B cell (primary cell): ENCODE results near the gene GARIN5A.

Experiments used
- CTCF ChIP-seq: fragments of 200-600 bp; IDR thresholded peaks from one replicate; pipeline ENCODE4 v1.8.0; 2022; ENCODE audit warnings: antibody characterized with exemption, mild to moderate bottlenecking
- EZH2 ChIP-seq: IDR thresholded peaks from 2 replicates; pipeline ENCODE4 v1.6.1; 2012; ENCODE audit warnings: borderline replicate concordance, low read depth, mild to moderate bottlenecking, moderate library complexity, low read length; ENCODE audit not compliant: insufficient read depth, poor library complexity, severe bottlenecking

DNA sequence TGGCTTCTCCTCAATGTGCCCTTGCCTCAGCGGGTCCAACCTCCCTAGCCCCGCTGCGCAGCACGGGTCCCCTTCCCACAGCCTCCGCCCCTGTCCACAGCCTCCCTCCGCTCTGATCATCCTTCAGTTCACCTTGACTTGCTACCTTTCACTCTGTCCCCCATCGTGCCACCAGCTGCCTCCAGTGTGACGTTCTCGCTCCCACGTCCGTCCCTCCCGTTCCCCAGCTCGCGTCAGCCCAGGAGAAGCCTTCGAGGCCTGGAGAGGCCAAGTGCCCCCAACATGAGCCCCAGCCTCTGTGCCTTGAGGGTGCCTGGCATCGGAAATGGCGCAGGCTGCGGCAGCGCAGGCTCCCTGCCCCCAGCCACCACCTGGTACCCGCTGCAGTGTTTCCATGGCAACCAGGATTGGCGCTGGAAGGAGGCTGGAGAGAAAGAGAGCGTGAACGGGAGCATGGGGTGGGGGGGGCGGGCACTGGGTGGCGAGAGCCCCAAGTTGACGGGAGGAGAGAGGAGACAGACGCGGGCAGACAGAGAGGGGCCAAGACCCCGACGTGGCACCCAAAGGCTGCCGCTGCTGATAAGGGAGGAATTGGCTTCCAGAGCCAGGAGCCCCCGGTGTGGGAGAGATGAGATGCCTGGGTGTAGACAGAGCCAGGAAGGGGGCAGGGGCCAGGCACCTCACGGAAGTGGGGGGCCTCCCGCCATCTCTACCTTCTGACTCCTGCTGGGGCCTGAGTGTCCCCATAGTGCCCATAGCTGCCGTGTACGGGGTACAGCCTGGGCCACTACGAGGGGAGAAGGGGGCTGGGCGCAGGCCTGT is 37.9 kb upstream of the GARIN5A start:
- TF ChIP-seq CTCF (no peak), EZH2 (no peak)
